HG03432 (cell line): Measurements from ENCODE around the gene TAF1B.

Experiments
- ATAC-seq: cut with Tn5 transposase; IDR thresholded peaks from one replicate; pipeline ENCODE4 v1.9.1; 2021; ENCODE audit warnings: mild to moderate bottlenecking, moderate library complexity; ENCODE audit not compliant: unreplicated experiment

Gene TAF1B

GRCh38 chr2:9961013-9961412 is 117.7 kb downstream of the TAF1B start:
- no peak for ATAC-seq

GRCh38 chr2:9964334-9964980 is 121.2 kb downstream of the TAF1B start:
- no peak for ATAC-seq

- ATAC-seq, result no peak
These were observed 122.0 kb downstream of the TAF1B start for GRCh38 chr2:9965119-9965822.

GRCh38 chr2:9966491-9967022 is 123.3 kb downstream of the TAF1B start:
- ATAC-seq, result no peak

- no peak for ATAC-seq
These were observed 123.9 kb downstream of the TAF1B start for GRCh38 chr2:9967053-9967775.

GRCh38 chr2:9968553-9969497 is 125.6 kb downstream of the TAF1B start:
- no peak for ATAC-seq

GRCh38 chr2:9970200-9971044 is 127.1 kb downstream of the TAF1B start:
- no peak for ATAC-seq

GRCh38 chr2:9971105-9971818 is 128.0 kb downstream of the TAF1B start:
- no peak for ATAC-seq

GRCh38 chr2:9971890-9972289 is 128.6 kb downstream of the TAF1B start:
- ATAC-seq, result no peak

- no peak for ATAC-seq
These were observed 129.6 kb downstream of the TAF1B start for GRCh38 chr2:9972621-9973479.

GRCh38 chr2:9973690-9974089 is 130.4 kb downstream of the TAF1B start:
- ATAC-seq, result no peak

- no peak for ATAC-seq
These were observed 131.1 kb downstream of the TAF1B start for GRCh38 chr2:9974343-9974742.

GRCh38 chr2:9975328-9975727 is 132.1 kb downstream of the TAF1B start:
- ATAC-seq, result no peak

- no peak for ATAC-seq
These were observed 132.7 kb downstream of the TAF1B start for GRCh38 chr2:9975805-9976447.

- ATAC-seq, result no peak
These were observed 136.7 kb downstream of the TAF1B start for GRCh38 chr2:9979977-9980376.

GRCh38 chr2:9980520-9980919 is 137.2 kb downstream of the TAF1B start:
- no peak for ATAC-seq

GRCh38 chr2:9981655-9982054 is 138.4 kb downstream of the TAF1B start:
- ATAC-seq, result no peak

- ATAC-seq, result no peak
These were observed 139.0 kb downstream of the TAF1B start for GRCh38 chr2:9982248-9982647.
